Measurements from ENCODE around the gene SOCS1.

SOCS1 gene

DNA sequence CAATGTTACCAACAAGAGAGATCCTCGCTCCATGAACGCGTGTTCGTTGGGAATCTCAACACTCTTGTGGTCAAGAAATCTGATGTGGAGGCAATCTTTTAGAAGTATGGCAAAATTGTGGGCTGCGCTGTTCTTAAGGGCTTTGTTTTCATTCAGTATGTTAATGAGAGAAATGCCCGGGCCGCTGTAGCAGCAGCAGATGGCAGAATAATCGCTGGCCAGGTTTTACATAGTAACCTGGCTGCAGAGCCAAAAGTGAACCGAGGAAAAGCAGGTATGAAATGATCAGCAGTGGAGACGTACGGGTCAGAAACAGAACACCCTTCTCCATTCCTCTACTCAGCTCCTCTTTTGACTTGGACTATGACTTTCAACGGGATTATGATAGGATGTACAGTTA is 13.3 kb downstream of the SOCS1 start:
- DNase-seq, result no peak

- DNase-seq, result no peak
These were observed 14.4 kb downstream of the SOCS1 start for GRCh38 chr16:11241480-11242204.

DNA sequence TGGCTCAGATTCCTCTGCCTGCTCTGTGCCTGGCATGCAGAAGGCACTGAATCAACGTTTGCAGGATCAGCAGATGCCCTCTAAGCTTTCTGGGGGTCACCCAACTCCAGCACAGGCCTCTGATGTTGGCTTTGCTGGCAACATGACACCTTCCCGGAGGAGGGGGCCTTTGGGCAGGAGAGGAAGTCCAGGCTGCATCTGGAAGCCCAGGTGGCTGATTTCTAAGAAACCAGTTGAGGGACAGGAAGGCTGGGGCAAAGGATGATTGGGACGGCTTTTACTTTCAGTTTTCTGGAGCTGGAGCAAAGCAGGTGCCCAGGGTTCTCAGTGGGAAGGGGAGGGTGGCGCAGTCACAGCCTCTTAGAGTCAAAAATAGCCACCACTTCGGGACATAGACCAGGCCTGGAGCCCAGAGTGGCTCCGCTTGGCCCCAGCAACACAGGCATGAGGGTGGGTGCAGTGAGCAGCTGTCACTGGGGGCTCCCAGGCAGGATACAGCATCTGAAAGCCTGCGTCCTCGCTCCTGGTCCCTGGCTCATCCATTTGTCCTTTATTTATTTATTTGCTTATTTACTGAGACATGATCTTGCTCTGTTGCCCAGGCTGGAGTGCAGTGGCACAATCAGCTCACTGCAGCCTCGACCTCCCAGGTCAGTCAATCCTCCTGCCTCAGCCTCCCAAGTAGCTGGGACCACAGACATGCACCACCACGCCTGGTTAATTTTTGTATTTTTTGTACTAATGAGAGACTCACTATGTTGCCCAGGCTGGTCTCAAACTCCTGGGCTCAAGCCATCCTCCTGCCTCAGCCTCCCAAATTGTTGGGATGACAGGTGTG is 15.1 kb downstream of the SOCS1 start:
- DNase-seq, result no peak

DNA sequence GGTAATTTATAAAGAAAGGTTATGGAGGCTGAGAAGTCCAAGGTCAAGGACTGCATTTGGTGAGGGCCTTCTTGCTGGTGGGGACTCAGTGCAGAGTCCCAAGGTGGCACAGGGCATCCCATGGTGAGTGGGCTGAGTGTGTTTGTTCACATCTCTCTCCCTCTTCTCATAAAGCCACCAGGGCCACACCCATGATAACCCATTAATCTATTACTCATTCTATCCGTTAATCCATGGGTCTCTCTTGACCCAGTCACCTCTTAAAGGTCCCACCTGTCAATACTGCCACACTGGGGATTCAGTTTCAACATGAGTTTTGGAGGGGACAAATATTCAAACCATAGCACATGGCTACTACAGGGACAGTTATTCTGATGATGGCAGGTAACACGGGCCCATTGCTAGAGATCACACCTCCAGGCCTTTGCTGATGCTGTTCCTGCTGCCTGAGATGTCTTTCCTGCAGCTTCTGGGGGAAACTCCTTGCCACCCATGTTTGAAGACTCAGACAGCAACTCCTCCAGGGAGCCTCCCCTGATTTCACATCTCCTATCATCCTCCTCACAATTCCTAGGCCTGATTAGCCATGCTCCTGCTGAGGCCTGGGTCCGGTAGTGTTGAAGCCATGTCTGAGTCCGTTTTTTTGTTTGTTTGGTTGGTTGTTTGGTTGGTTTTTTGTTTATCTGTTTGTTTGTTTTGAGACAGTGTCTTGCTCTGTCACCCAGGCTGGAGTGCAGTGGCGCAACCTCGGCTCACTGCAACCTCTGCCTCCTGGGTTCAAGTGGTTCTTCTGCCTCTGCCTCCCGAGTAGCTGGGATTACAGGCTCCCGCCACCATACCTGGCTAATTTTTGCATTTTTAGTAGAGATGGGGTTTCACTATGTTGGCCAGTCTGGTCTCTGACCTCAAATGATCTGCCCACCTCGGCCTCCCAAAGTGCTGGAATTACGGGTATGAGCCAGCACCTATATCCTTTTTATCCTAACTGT is 16.1 kb downstream of the SOCS1 start:
- no peak for DNase-seq

DNA sequence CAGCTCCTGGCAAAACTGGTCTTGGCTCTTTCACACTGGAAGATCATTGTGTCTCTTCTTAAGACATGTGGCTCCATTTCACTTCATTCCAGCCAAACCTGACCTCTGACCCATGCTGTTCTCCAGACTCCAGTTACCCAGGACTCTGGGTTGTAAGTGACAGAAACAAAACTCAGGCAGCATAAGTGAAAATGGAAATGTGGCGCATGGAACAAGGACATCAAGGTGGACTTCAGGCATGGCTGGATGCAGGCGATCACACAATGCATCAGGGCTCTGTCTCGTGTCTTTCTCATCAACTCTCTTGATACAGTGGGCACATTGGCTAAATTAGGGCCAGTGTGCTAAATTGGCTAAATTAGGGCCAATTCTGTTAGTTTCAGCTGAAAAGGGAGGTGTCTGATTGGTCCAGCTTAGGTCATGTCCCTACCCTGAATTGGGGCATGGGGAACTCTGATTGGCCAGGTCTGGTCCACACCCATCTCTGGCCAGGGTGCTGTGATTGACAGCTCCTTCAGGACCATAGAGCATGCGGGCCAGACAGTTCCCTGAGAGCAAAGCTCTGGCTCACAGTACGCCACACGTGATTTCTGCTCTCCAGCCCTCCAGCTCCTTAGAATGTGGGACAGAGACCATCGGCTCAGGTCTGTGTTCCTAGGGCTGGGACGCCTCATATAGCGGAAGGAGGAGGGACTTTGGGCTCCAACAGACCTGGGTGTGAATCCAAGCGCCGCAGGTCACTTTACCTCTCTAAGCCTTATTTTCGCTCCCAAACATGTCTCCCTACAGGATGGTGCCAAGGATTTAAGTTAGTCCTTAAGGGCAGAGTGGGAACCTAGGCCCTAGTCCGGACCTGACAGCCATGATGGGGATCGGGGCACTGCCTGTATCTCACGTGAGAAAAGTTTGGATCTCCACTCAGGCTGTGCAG is 17.5 kb downstream of the SOCS1 start:
- DNase-seq, result no peak

- DNase-seq, result no peak
These were observed 19.3 kb downstream of the SOCS1 start for GRCh38 chr16:11236461-11237254.

GRCh38 chr16:11235703-11235991 is 20.4 kb downstream of the SOCS1 start:
- no peak for DNase-seq

DNA sequence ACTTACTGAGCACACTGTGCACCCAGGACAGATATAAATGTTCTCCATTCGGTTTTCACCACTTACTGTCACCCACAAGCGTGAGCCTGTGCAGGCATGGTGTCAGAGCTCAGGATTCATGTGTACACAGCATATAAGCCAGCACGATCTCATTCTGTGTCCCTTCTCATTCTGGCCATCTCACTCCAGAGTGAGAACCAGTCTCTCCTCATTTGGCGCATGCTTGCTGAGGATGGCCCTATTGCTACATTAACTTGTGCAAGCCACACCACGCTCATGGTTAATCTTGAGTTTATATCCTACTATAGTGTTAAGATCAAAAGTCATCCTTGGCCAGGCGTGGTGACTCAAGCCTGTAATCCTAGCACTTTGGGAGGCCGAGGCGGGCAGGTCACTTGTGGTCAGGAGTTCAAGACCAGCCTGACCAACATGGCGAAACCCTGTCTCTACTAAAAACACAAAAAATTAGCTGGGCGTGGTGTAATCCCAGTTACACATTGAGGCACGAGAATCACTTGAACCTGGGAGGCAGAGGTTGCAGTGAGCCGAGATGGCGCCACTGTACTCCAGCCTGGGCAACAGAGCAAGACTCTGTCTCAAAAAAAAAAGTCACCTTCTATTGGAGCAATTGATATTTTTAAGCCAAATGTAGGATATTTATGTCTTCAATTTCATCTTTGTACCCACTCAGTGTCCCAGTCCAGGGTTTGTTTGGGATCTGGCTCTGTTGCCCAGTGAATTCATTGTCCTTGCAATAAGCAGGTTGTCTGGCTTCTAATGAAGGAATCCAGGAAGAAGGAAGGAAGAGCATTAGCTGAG is 20.9 kb downstream of the SOCS1 start:
- DNase-seq, result no peak

DNA sequence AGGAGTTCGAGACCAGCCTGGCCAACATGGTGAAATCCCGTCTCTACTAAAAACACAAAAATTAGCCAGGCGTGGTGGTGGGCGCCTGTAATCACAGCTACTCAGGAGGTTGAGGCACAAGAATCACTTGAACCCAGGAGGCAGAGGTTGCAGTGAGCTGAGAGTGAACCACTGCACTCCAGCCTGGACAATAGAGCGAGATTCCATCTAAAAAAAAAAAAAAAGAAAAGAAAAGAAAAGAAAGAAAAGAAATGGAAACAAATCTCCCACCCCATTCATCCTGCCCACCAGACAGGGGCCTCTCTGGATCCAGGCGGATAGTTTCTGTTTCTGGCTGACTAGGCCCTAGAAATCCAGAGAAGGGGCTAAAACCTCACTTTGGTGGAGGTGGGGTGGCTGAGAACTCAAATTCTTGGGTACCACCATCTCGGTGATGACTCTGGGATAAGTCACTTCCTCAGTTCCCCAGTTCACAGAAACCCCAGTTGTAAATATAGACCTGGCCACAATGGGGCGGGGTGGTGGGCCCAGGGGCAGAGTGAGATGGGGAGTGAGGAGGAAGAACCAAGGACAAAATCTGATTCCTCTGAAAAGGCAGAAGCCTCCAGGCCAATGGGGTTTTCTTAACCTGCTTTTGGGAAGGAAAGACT is 22.2 kb downstream of the SOCS1 start:
- DNase-seq, result peak; percentile 68 to 72

- DNase-seq, result peak; percentile 89 to 90
These were observed 22.9 kb downstream of the SOCS1 start for GRCh38 chr16:11232852-11233726.

DNA sequence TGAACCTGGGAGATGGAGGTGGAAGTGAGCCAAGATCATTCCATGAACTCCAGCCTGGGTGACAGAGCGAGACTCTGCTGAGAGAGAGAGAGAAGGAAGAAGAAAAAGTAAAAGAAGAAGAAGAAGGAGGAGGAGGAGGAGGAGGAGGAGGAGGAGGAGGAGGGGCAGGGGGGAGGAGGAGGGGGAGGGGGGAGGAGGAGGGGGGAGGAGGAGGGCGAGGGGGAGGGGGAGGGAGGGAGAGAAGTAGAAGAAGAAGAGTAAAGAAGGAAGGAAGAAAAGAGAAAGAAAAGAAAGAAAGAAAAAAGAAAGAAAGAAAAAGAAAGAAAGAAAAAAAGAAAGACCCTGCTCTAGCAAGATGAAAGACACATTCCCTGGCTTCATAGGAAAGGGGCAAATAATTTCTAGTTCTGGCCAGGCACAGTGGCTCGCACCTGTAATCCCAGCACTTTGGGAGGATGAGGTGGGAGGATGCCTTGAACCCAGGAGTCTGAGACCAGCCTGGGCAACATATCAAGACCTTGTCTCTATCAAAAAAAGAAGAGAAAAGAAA is 23.6 kb downstream of the SOCS1 start:
- no peak for DNase-seq

GRCh38 chr16:11231367-11231970 is 24.5 kb downstream of the SOCS1 start:
- DNase-seq, result no peak

DNA sequence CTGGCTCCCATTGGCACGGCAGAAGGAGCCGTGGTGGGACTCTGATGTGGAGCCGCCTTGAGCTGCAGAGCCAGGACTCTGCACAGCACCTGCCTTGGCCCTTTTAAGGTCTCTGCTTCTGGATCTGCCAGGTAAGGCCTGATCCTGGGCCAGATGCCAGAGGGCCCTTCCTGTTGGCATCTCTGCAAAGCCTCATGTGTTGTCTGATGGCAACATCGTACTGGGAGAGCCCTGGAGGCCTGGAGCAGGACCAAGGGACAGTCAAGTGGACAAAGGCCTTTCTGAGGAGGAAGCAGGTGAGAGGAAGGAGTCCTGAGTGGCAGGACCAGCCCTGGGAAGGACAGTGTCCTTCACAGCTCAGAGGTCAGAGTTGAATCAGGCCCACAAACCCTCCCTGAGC is 26.1 kb downstream of the SOCS1 start:
- DNase-seq, result no peak

GRCh38 chr16:11229432-11229831 is 26.6 kb downstream of the SOCS1 start:
- DNase-seq, result no peak

DNA sequence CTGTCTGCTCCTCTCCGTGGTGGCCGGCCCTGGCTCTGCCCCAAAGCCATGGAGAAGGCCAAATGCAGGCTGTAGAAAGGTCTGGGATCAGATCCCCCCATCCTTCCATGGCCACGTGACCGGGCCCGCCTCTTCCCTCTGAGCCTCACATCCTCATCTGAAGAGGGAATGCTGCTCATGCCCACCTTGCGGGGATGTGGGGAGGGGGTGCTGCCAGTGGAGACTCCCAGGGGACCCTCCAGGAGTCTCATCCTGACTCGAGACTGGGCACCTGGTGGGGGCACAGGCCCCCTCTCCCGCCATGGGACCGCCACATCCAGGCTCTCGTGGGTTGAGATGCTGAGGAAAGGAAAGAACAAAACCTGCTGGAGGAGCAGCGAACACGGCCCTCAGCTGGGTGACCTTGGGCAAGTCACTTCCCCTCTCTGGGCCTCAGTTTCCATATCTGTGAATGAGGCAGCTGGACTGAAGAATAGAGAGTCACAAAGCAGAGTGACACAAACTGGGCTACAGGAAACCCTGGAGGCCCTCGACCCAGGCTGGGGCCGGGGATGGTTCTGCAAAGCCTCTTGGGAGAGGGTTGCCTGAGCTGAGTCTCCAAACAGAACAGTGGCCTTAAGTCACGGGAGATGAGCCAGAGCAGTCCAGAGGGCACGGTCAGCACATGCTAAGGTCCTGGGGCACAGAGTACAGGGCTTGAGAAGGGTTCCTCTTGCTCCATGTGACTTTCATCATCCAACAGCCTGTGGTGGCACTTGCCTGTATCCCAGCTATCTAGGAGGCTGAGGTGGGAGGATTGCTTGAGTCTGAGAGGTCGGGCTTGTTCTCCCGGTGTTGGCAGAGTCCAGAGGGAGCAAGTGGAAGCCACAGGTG is 30.1 kb downstream of the SOCS1 start:
- no peak for DNase-seq

GRCh38 chr16:11224894-11225676 is 30.9 kb downstream of the SOCS1 start:
- peak; percentile 64 to 74 for DNase-seq

All from activated CD4-positive, alpha-beta T cell treated with anti-CD3 and anti-CD28 coated beads, Interleukin-2, amount 50 U/mL, for 4 hours (primary cell).